Measurements from ENCODE around the gene VARS1.

- TF ChIP-seq CTCF (conservative IDR thresholded peaks at IDR 0.05; ENCODE audit: low read depth, low read length) (no peak), POLR2A (IDR thresholded peaks at IDR 0.05; ENCODE audit: low read depth, low read length) (no peak)
Measured at GRCh38 chr6:31771992-31772358, 23.6 kb downstream of the VARS1 start.

Measured in IMR-90 (cell line).